Tibial nerve (tissue), 4 donors: Measurements from ENCODE around the gene MINDY4.

Experiments used
- CTCF ChIP-seq, 5 experiments: fragments of 200-600 bp in 3 of 5; fragments of 450-650 bp in 2 of 5; sonication (generic) in 3 of 5; IDR thresholded peaks; one replicate each; pipeline ENCODE4 v1.5.1; 2016 to 2019; ENCODE audit warnings: antibody characterized with exemption in 5 of 5, mild to moderate bottlenecking in 3 of 5, moderate library complexity in 2 of 5
- EP300 ChIP-seq, 2 donors: sonication (generic); formaldehyde crosslinking; IDR thresholded peaks; one replicate each; pipeline ENCODE4 v1.6.1; 2017; ENCODE audit warnings: antibody characterized with exemption in 2 of 2, mild to moderate bottlenecking in 1 of 2
- POLR2A ChIP-seq, 2 donors: fragments of 450-650 bp; IDR thresholded peaks; one replicate each; pipeline ENCODE4 v1.6.1; 2017; ENCODE audit warnings: antibody characterized with exemption in 2 of 2, mild to moderate bottlenecking in 2 of 2, moderate library complexity in 2 of 2

GRCh38 chr7:30765408-30765807 lies 5.8 kb upstream of the MINDY4 start:
- no peak for TF ChIP-seq POLR2A (IDR thresholded peaks at IDR 0.05)
- TF ChIP-seq EP300 (IDR thresholded peaks at IDR 0.05): no peak
- TF ChIP-seq CTCF (IDR thresholded peaks at IDR 0.05): no peak
